PC-3 (cell line): ENCODE results near the gene RRAS2. TPM values are rescaled to one million over a fixed set of nuclear protein-coding genes. Genes with fewer than 3 reads are reported as not detected.

ENCODE experiments used
- ATAC-seq: fragments of 200-7000 bp; cut with Tn5 transposase; 2 replicates; pipeline ENCODE4 v1.9.1; 2020; ENCODE audit warnings: mild to moderate bottlenecking, moderate library complexity
- BruUV-seq: library from RNA; stranded (reverse); fragments of 400-500 nt; replicated peaks from 2 replicates; lab custom pipeline; 2021; lab: Mats Ljungman, UMichigan
- CTCF ChIA-PET: fragments of 300-600 bp; sonication (Branson Sonifier 250); formaldehyde crosslinking; loops from one replicate; lab custom pipeline; 2022; ENCODE audit warnings: antibody characterized with exemption; lab: Charles Lee
- POLR2A ChIA-PET: fragments of 300-600 bp; sonication (Branson Sonifier 250); formaldehyde crosslinking; loops from one replicate; lab custom pipeline; 2022; ENCODE audit warnings: antibody characterized with exemption; ENCODE audit not compliant: unreplicated experiment; lab: Charles Lee
- DNase-seq: peaks from one replicate; pipeline ENCODE4 v3.0.0-alpha.2; 2015
- H2AFZ ChIP-seq: fragments of 300-600 bp; sonication (generic); 2 replicates; pipeline ENCODE4 v1.6.0; 2016; ENCODE audit warnings: antibody characterized with exemption, low read length
- H3F3A ChIP-seq: fragments of 300-600 bp; sonication (generic); one replicate; pipeline ENCODE4 v1.6.0; 2017; ENCODE audit warnings: antibody characterized with exemption, low read length, control low read depth, mild to moderate bottlenecking; ENCODE audit not compliant: unreplicated experiment
- H3K27ac ChIP-seq: fragments of 300-600 bp; sonication (generic); 2 replicates; pipeline ENCODE4 v1.5.1; 2016; ENCODE audit warnings: mild to moderate bottlenecking, low read length
- H3K27me3 ChIP-seq: fragments of 300-600 bp; sonication (generic); 2 replicates; pipeline ENCODE4 v1.6.1; 2016; ENCODE audit warnings: low read length, mixed read lengths
- H3K36me3 ChIP-seq: fragments of 300-600 bp; sonication (generic); 2 replicates; pipeline ENCODE4 v1.6.1; 2016; ENCODE audit warnings: low read depth, mixed run types, low read length, mixed read lengths
- H3K4me1 ChIP-seq: fragments of 300-600 bp; sonication (generic); 2 replicates; pipeline ENCODE4 v1.5.1; 2016; ENCODE audit warnings: low read length; ENCODE audit not compliant: insufficient read depth
- H3K4me2 ChIP-seq: fragments of 300-600 bp; sonication (generic); 2 replicates; pipeline ENCODE4 v1.6.0; 2016; ENCODE audit warnings: low read length
- H3K4me3 ChIP-seq: fragments of 300-600 bp; sonication (generic); 2 replicates; pipeline ENCODE4 v1.5.1; 2016; ENCODE audit warnings: mild to moderate bottlenecking, low read length, mixed read lengths
- H3K79me2 ChIP-seq: fragments of 300-600 bp; sonication (generic); 2 replicates; pipeline ENCODE4 v1.6.1; 2017; ENCODE audit warnings: low read length, mixed read lengths
- H3K9ac ChIP-seq: fragments of 300-600 bp; sonication (generic); 2 replicates; pipeline ENCODE4 v1.6.0; 2016; ENCODE audit warnings: mild to moderate bottlenecking, low read length
- H3K9me2 ChIP-seq: fragments of 300-600 bp; sonication (generic); replicated peaks from 2 replicates; pipeline ENCODE4 v1.6.1; 2016; ENCODE audit warnings: mixed run types, low read length, mixed read lengths
- H3K9me3 ChIP-seq: fragments of 300-600 bp; sonication (generic); 2 replicates; pipeline ENCODE4 v1.6.1; 2016; ENCODE audit warnings: low read length, mixed read lengths
- H4K20me1 ChIP-seq: fragments of 300-600 bp; sonication (generic); 2 replicates; pipeline ENCODE4 v1.6.1; 2016; ENCODE audit warnings: low read length, mixed read lengths
- EZH2 ChIP-seq: fragments of 300-600 bp; sonication (generic); IDR thresholded peaks from one replicate; pipeline ENCODE4 v1.6.1; 2017; ENCODE audit warnings: antibody characterized with exemption, mild to moderate bottlenecking, low read length; ENCODE audit not compliant: unreplicated experiment
- EZH2phosphoT487 ChIP-seq: fragments of 300-600 bp; sonication (generic); IDR thresholded peaks from 2 replicates; pipeline ENCODE4 v1.6.1; 2018; ENCODE audit warnings: mild to moderate bottlenecking, antibody characterized with exemption, low read length, borderline replicate concordance
- intact Hi-C: fragments of 100-400 bp; cut with micrococcal nuclease; formaldehyde crosslinking; loops from 2 replicates; pipeline ENCODE4 v1.9.0; 2023
- total RNA-seq: library from RNA; depleted of rRNA; stranded (reverse); fragments of >200 nt; gene quantifications from 2 replicates; pipeline ENCODE4 v1.2.3, GENCODE V29; 2014
- TF ChIP-seq, protein P1 (sequence below): fragments of 300-600 bp; sonication (generic); conservative IDR thresholded peaks from 2 replicates; pipeline ENCODE4 v1.5.1; 2017; ENCODE audit warnings: antibody characterized with exemption, low read depth, mild to moderate bottlenecking, low read length

The RRAS2 gene
- total RNA-seq, 1 experiment from 2014 or later: 58.6 TPM

DNA sequence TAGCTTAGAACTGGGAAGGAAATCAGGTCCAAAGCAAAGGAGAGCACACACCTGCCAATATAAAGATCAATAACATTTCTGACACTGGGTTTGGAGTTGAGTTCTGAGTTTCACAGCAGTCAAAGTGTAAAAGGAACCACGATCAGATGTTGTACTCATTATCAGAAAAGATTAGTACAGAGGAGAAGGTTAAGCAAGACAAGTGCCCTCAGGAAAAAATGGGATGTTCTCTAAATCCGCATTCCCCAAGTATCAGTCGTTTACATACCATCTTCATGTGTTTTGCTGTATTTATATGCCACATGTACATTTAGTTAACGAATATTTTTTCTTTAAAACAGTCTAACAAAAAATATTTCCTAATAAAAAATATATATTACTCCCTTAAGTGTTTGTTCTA is 23.0 kb upstream of the RRAS2 start:
- H3K4me3 ChIP-seq: peak overlapping the region; percentile 71; the same call in 1 of the 2 replicates
- CTCF ChIA-PET: interaction anchor here (1.2 kb wide), 1 partner anchor 37 kb away, joined by 4 read pairs; no protein-coding TSS in a partner anchor
- H4K20me1 ChIP-seq: no peaks in the 10 kb centered on the region
- H2AFZ ChIP-seq: peak overlapping the region; percentile 89
- H3K36me3 ChIP-seq: no peaks in the 10 kb centered on the region
- intact Hi-C loops: no loop called here
- no TSS peak for BruUV-seq
- H3K4me2 ChIP-seq: peak overlapping the region; percentile 94
- H3K9ac ChIP-seq: no peak overlapping the region
- peaks cover 7% of the 10 kb centered on the region; the same call in 1 of the 2 replicates for H3K4me1 ChIP-seq
- H3K27me3 ChIP-seq: no peaks in the 10 kb centered on the region
- no peaks in the 10 kb centered on the region for H3K79me2 ChIP-seq
- H3K9me2 ChIP-seq: no peaks in the 10 kb centered on the region
- POLR2A ChIA-PET: no interaction called here
- no peaks in the 10 kb centered on the region for H3F3A ChIP-seq
- ATAC-seq: no peak
- no peak overlapping the region for H3K27ac ChIP-seq
- no peak for DNase-seq
- no peak for TF ChIP-seq EZH2
- no peak for TF ChIP-seq EZH2phosphoT487
- TF ChIP-seq, protein P1, sequence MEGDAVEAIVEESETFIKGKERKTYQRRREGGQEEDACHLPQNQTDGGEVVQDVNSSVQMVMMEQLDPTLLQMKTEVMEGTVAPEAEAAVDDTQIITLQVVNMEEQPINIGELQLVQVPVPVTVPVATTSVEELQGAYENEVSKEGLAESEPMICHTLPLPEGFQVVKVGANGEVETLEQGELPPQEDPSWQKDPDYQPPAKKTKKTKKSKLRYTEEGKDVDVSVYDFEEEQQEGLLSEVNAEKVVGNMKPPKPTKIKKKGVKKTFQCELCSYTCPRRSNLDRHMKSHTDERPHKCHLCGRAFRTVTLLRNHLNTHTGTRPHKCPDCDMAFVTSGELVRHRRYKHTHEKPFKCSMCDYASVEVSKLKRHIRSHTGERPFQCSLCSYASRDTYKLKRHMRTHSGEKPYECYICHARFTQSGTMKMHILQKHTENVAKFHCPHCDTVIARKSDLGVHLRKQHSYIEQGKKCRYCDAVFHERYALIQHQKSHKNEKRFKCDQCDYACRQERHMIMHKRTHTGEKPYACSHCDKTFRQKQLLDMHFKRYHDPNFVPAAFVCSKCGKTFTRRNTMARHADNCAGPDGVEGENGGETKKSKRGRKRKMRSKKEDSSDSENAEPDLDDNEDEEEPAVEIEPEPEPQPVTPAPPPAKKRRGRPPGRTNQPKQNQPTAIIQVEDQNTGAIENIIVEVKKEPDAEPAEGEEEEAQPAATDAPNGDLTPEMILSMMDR: no peak
- H3K9me3 ChIP-seq: no peaks in the 10 kb centered on the region

DNA sequence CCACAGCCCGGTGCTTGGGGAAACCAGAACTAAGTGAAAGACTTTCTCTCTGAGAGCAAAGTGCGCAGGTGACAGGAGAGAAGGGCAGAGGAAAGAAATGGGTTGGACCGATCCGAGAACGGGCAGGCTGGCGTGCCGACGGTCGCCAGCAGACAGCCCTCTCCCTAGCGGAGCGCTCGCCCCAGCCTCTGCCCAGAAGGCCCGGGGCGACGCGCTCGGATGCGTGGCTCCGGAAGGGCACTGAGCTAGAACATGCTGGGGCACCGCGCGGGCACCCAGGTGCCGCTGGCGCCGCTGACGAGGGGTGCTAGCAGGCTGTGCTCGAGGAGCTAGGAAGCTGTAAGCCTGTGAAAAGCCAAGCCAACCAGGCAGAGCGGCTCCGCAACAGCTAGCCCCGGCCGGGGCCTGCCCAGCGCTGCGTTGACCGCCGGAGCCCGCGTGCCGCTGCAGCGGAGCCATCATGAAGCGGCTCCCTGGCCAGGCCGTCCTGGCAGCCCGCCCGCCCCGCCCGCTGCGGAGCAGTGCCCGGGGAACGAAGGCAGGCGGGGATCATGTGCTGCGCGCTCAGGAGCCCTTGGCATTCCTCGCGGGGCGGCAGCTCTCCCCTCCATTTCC is 22.1 kb upstream of the RRAS2 start:
- peak overlapping the region; percentile 89 for H2AFZ ChIP-seq
- H4K20me1 ChIP-seq: no peaks in the 10 kb centered on the region
- H3K4me3 ChIP-seq: peak overlapping the region; percentile 71
- H3K27ac ChIP-seq: peak overlapping the region; percentile 32; the same call in 1 of the 2 replicates
- peak overlapping the region; percentile 94 for H3K4me2 ChIP-seq
- ChIA-PET CTCF (interaction anchor here (1.2 kb wide), 1 partner anchor 38 kb away, joined by 4 read pairs; no protein-coding TSS in a partner anchor), POLR2A (no interaction called here)
- H3K27me3 ChIP-seq: no peaks in the 10 kb centered on the region
- intact Hi-C loops: no loop called here
- peaks cover 12% of the 10 kb centered on the region; the same call in 1 of the 2 replicates for H3K4me1 ChIP-seq
- no peaks in the 10 kb centered on the region for H3K79me2 ChIP-seq
- peak; percentile 86 for ATAC-seq
- no peaks in the 10 kb centered on the region for H3K9me3 ChIP-seq
- no peaks in the 10 kb centered on the region for H3K9me2 ChIP-seq
- H3K9ac ChIP-seq: peak overlapping the region; percentile 74
- no TSS peak for BruUV-seq
- TF ChIP-seq, protein P1: no peak
- TF ChIP-seq EZH2: no peak
- no peak for TF ChIP-seq EZH2phosphoT487
- H3K36me3 ChIP-seq: no peaks in the 10 kb centered on the region
- peak; percentile 64 for DNase-seq
- H3F3A ChIP-seq: no peaks in the 10 kb centered on the region
